Fibroblast of villous mesenchyme (primary cell): ENCODE results near the gene ATAD3C. TPM values are rescaled to one million over a fixed set of nuclear protein-coding genes. Genes with fewer than 3 reads are reported as not detected.
"Not testable (repeated sequence)": the region's sequence is repeated elsewhere in the genome, so short reads cannot be mapped to it uniquely, and the experiment has no call there.

Experiments used
- DNase-seq: peaks from one replicate; pipeline ENCODE4 v3.0.0-alpha.2; 2010; ENCODE audit warnings: low read depth
- H3K4me3 ChIP-seq: 2 replicates; pipeline ENCODE4 v1.5.1; 2011; ENCODE audit warnings: low read depth, mild to moderate bottlenecking, low read length
- CTCF ChIP-seq: IDR thresholded peaks from 2 replicates; pipeline ENCODE4 v1.5.1; 2012; ENCODE audit warnings: low read depth, mild to moderate bottlenecking, low read length; ENCODE audit not compliant: insufficient read depth
- total RNA-seq: library from RNA; depleted of rRNA; stranded (reverse); fragments of >200 nt; gene quantifications from 2 replicates; pipeline ENCODE4 v1.2.3, GENCODE V29; 2012

The ATAD3C gene
- total RNA-seq, 1 donor: under 0.01 TPM

GRCh38 chr1:1510912-1511532, 61.5 kb downstream of the ATAD3C start:
- peak; percentile 9 for DNase-seq
- no peak for TF ChIP-seq CTCF
- H3K4me3 ChIP-seq: peak overlapping the region; percentile 89

- H3K4me3 ChIP-seq: peak within 1 kb of the TSS; percentile 89
- no peak for TF ChIP-seq CTCF
- peak; percentile 99 for DNase-seq
These were observed 62.2 kb downstream of the ATAD3C start, which contains the start of gene ATAD3A for GRCh38 chr1:1511533-1512285. Gene ATAD3A, plus strand, starts transcription at chr1:1512162. Its CDS starts 107 bp downstream, at chr1:1512269.

- H3K4me3 ChIP-seq: peak overlapping the region; percentile 89
- DNase-seq: not testable (repeated sequence)
These were observed 62.9 kb downstream of the ATAD3C start for GRCh38 chr1:1512425-1512824.

GRCh38 chr1:1513675-1514074, 64.2 kb downstream of the ATAD3C start:
- not testable (repeated sequence) for DNase-seq
- peak overlapping the region; percentile 25 for H3K4me3 ChIP-seq

GRCh38 chr1:1514376-1514775, 64.9 kb downstream of the ATAD3C start:
- DNase-seq, H3K4me3 ChIP-seq: not testable (repeated sequence)

GRCh38 chr1:1516923-1517322, 67.4 kb downstream of the ATAD3C start:
- DNase-seq, H3K4me3 ChIP-seq: not testable (repeated sequence)

GRCh38 chr1:1517973-1518620, 68.6 kb downstream of the ATAD3C start:
- H3K4me3 ChIP-seq: no peak overlapping the region
- DNase-seq: no peak
- TF ChIP-seq CTCF: no peak

- not testable (repeated sequence) for H3K4me3 ChIP-seq, DNase-seq
These were observed 69.1 kb downstream of the ATAD3C start for GRCh38 chr1:1518621-1519007.

Other genes with a start within 250 kb of the ATAD3C start
- not detected in 2 replicates for gene TNFRSF18, start 243.1 kb upstream of the ATAD3C start, total RNA-seq
- 0.32 and 0.43 TPM in 2 replicates for gene TNFRSF4, start 235.5 kb upstream of the ATAD3C start, total RNA-seq
- gene SDF4, start 217.7 kb upstream of the ATAD3C start, total RNA-seq: 88.9 and 99.9 TPM in 2 replicates
- 25.0 and 30.3 TPM in 2 replicates for gene B3GALT6, start 217.5 kb upstream of the ATAD3C start, total RNA-seq
- gene C1QTNF12, start 203.0 kb upstream of the ATAD3C start, total RNA-seq: 0.32 and 0.43 TPM in 2 replicates
- 49.9 and 51.4 TPM in 2 replicates for gene UBE2J2, start 175.8 kb upstream of the ATAD3C start, total RNA-seq
- 0.86 and 0.97 TPM in 2 replicates for gene SCNN1D, start 169.3 kb upstream of the ATAD3C start, total RNA-seq
- 43.2 and 54.8 TPM in 2 replicates for gene ACAP3, start 141.8 kb upstream of the ATAD3C start, total RNA-seq
- gene PUSL1, start 141.1 kb upstream of the ATAD3C start, total RNA-seq: 25.0 and 36.7 TPM in 2 replicates
- 57.9 and 61.2 TPM in 2 replicates for gene INTS11, start 125.0 kb upstream of the ATAD3C start, total RNA-seq
- 11.7 and 13.2 TPM in 2 replicates for gene CPTP, start 124.9 kb upstream of the ATAD3C start, total RNA-seq
- under 0.01 TPM in 2 replicates for gene TAS1R3, start 118.4 kb upstream of the ATAD3C start, total RNA-seq
- gene DVL1, start 100.3 kb upstream of the ATAD3C start, total RNA-seq: 69.5 and 70.9 TPM in 2 replicates
- gene MXRA8, start 91.1 kb upstream of the ATAD3C start, total RNA-seq: 249 and 351 TPM in 2 replicates
- gene AURKAIP1, start 74.5 kb upstream of the ATAD3C start, total RNA-seq: 94.1 and 116 TPM in 2 replicates
- gene CCNL2, start 50.4 kb upstream of the ATAD3C start, total RNA-seq: 94.7 and 130 TPM in 2 replicates
- gene MRPL20, start 42.4 kb upstream of the ATAD3C start, total RNA-seq: 85.5 and 96.6 TPM in 2 replicates
- gene ANKRD65, start 28.4 kb upstream of the ATAD3C start, total RNA-seq: 0.43 and 1.6 TPM in 2 replicates
- 5.6 and 6.8 TPM in 2 replicates for gene VWA1, start 14.0 kb upstream of the ATAD3C start, total RNA-seq
- 17.3 and 20.0 TPM in 2 replicates for gene ATAD3B, start 22.1 kb downstream of the ATAD3C start, total RNA-seq
- 32.9 and 36.7 TPM in 2 replicates for gene ATAD3A, start 62.5 kb downstream of the ATAD3C start, total RNA-seq
- gene TMEM240, start 90.9 kb downstream of the ATAD3C start, total RNA-seq: 2.2 and 2.3 TPM in 2 replicates
- 58.7 and 68.6 TPM in 2 replicates for gene SSU72, start 125.2 kb downstream of the ATAD3C start, total RNA-seq
- gene FNDC10, start 150.4 kb downstream of the ATAD3C start, total RNA-seq: 0.43 and 2.6 TPM in 2 replicates
- gene MIB2, start 165.8 kb downstream of the ATAD3C start, total RNA-seq: 58.7 and 62.8 TPM in 2 replicates
- 6.5 and 11.0 TPM in 2 replicates for gene MMP23B, start 182.5 kb downstream of the ATAD3C start, total RNA-seq
- gene CDK11B, start 209.3 kb downstream of the ATAD3C start, total RNA-seq: 5.2 and 6.0 TPM in 2 replicates
- gene SLC35E2B, start 243.1 kb downstream of the ATAD3C start, total RNA-seq: 31.2 and 32.8 TPM in 2 replicates